Neuronal stem cell (in vitro differentiated cells): ENCODE results near the gene KRT80.

Source experiments
- DNase-seq: peaks from one replicate; pipeline ENCODE4 v3.0.0-alpha.2; 2013; ENCODE audit warnings: low spot score
- H2AFZ ChIP-seq: one replicate; pipeline ENCODE4 v1.6.1; 2013; ENCODE audit warnings: mild to moderate bottlenecking, low read length, inconsistent platforms
- H2AK5ac ChIP-seq: 2 replicates; pipeline ENCODE4 v1.6.1; 2013; ENCODE audit warnings: low read depth, mild to moderate bottlenecking, inconsistent platforms, low read length, moderate library complexity, mixed read lengths
- H2BK120ac ChIP-seq: 2 replicates; pipeline ENCODE4 v1.6.1; 2013; ENCODE audit warnings: low read depth, mild to moderate bottlenecking, inconsistent platforms, low read length, moderate library complexity, mixed read lengths
- H2BK12ac ChIP-seq: one replicate; pipeline ENCODE4 v1.6.1; 2013; ENCODE audit warnings: low read length, inconsistent platforms
- H2BK15ac ChIP-seq: 2 replicates; pipeline ENCODE4 v1.6.1; 2013; ENCODE audit warnings: mild to moderate bottlenecking, low read length, inconsistent platforms, mixed read lengths
- H2BK5ac ChIP-seq: one replicate; pipeline ENCODE4 v1.6.1; 2013; ENCODE audit warnings: inconsistent platforms, mild to moderate bottlenecking, low read length, moderate library complexity
- H3K14ac ChIP-seq: one replicate; pipeline ENCODE4 v1.6.1; 2013; ENCODE audit warnings: low read length, inconsistent platforms
- H3K18ac ChIP-seq: 2 replicates; pipeline ENCODE4 v1.6.1; 2013; ENCODE audit warnings: low read length, inconsistent platforms
- H3K23ac ChIP-seq: 2 replicates; pipeline ENCODE4 v1.6.1; 2013; ENCODE audit warnings: low read depth, mild to moderate bottlenecking, mixed read lengths, low read length, inconsistent platforms; ENCODE audit not compliant: poor library complexity
- H3K27ac ChIP-seq: replicated peaks from 3 replicates; pipeline ENCODE4 v1.5.1; 2013; ENCODE audit warnings: low read length, inconsistent platforms
- H3K27me3 ChIP-seq, 3 experiments: 2 replicates each; pipeline ENCODE4 v1.6.1; 2013; ENCODE audit warnings: low read length in 3 of 3, mild to moderate bottlenecking in 2 of 3, inconsistent platforms in 1 of 3, low read depth in 1 of 3, mixed read lengths in 1 of 3, moderate library complexity in 1 of 3; ENCODE audit not compliant: control insufficient read depth in 3 of 3, insufficient read depth in 3 of 3
- H3K36me3 ChIP-seq, 2 donors: replicated peaks in 1 of 2; 2 replicates each; pipeline ENCODE4 v1.6.1; 2013; ENCODE audit warnings: low read length in 2 of 2; ENCODE audit not compliant: control insufficient read depth in 2 of 2, insufficient read depth in 2 of 2
- H3K4ac ChIP-seq: 2 replicates; pipeline ENCODE4 v1.6.1; 2013; ENCODE audit warnings: inconsistent platforms, mild to moderate bottlenecking, low read length, moderate library complexity
- H3K4me1 ChIP-seq, 2 donors: 1 replicate in 1 of 2; 2 replicates in 1 of 2; pipeline ENCODE4 v1.6.1; 2013; ENCODE audit warnings: low read length in 2 of 2, low read depth in 1 of 2; ENCODE audit not compliant: control insufficient read depth in 2 of 2, insufficient read depth in 1 of 2
- H3K4me2 ChIP-seq: one replicate; pipeline ENCODE4 v1.6.1; 2013; ENCODE audit warnings: mild to moderate bottlenecking, low read length, inconsistent platforms; ENCODE audit not compliant: insufficient read depth, poor library complexity, severe bottlenecking
- H3K4me3 ChIP-seq, 2 donors: 2 replicates each; pipeline ENCODE4 v1.5.1; 2013; ENCODE audit warnings: low read length in 2 of 2, mild to moderate bottlenecking in 2 of 2, inconsistent platforms in 1 of 2, moderate library complexity in 1 of 2
- H3K79me1 ChIP-seq: one replicate; pipeline ENCODE4 v1.6.1; 2013; ENCODE audit warnings: low read depth, mild to moderate bottlenecking, inconsistent platforms, low read length, moderate library complexity
- H3K9ac ChIP-seq: one replicate; pipeline ENCODE4 v1.6.1; 2013; ENCODE audit warnings: mild to moderate bottlenecking, low read depth, low read length, inconsistent platforms; ENCODE audit not compliant: poor library complexity
- H3K9me3 ChIP-seq, 2 donors: replicated peaks in 1 of 2; 2 replicates each; pipeline versions ENCODE3 to v1.6.1; 2013; ENCODE audit warnings: low read length in 2 of 2, mild to moderate bottlenecking in 2 of 2, inconsistent platforms in 1 of 2, low read depth in 1 of 2, mixed read lengths in 1 of 2, moderate library complexity in 1 of 2; ENCODE audit not compliant: control insufficient read depth in 2 of 2, insufficient read depth in 1 of 2
- H4K8ac ChIP-seq: one replicate; pipeline ENCODE4 v1.6.1; 2013; ENCODE audit warnings: low read depth, mild to moderate bottlenecking, inconsistent platforms, low read length, moderate library complexity
- H4K91ac ChIP-seq: one replicate; pipeline ENCODE4 v1.6.1; 2013; ENCODE audit warnings: low read length, low read depth, mild to moderate bottlenecking, inconsistent platforms; ENCODE audit not compliant: poor library complexity
- WGBS, 2 donors: extraction: QIAGEN DNeasy Blood & Tissue Kit; methylation state at CpG; one replicate each; pipeline ENCODE4 v1.1.7; 2013; ENCODE audit warnings: missing lambda C conversion rate in 2 of 2, mixed read lengths in 1 of 2; ENCODE audit not compliant: insufficient read length in 2 of 2, insufficient replicate concordance in 1 of 2; ENCODE audit errors: extremely low coverage in 2 of 2; 5-methylcytosine and 5-hydroxymethylcytosine counted together

Gene KRT80

DNA sequence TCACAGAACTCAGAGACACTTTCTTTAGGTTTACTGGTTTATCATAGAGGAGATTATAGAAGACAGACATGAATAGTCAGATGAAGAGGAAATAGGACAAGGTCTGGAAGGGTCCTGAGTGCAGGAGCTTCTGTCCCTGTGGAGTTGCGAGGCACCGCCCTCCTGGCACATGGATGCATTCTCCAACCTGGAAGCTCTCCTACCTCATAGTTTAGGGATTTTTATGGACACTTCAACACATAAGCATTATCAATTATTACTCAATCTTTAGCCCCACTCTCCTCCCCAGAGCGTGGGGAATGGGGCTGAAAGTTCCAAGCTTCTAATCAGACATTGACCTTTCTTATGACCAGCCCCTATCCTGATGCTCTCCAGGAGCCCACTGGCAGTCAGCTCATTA is 28.7 kb upstream of the KRT80 start:
- H2BK120ac ChIP-seq: no peak overlapping the region
- H4K8ac ChIP-seq: no peak overlapping the region
- WGBS, 2 donors: no CpG with 5 or more reads among the region's 3 CpGs
- H2AK5ac ChIP-seq: no peak overlapping the region
- no peak for DNase-seq
- no peak overlapping the region for H2BK12ac ChIP-seq
- H3K4me3 ChIP-seq: no peak overlapping the region
- no peaks in the 10 kb centered on the region for H3K9me3 ChIP-seq
- no peak overlapping the region for H3K9ac ChIP-seq
- H2BK5ac ChIP-seq: no peak overlapping the region
- H3K18ac ChIP-seq: no peak overlapping the region
- H3K79me1 ChIP-seq: no peaks in the 10 kb centered on the region
- no peak overlapping the region for H3K27ac ChIP-seq
- no peak overlapping the region for H4K91ac ChIP-seq
- H3K4ac ChIP-seq: no peak overlapping the region
- peaks cover 0 to 3% (median 0%) of the 10 kb centered on the region in 3 experiments for H3K27me3 ChIP-seq
- H3K14ac ChIP-seq: no peak overlapping the region
- no peak overlapping the region for H2BK15ac ChIP-seq
- no peaks in the 10 kb centered on the region for H3K36me3 ChIP-seq
- H3K4me2 ChIP-seq: no peak overlapping the region
- no peak overlapping the region for H2AFZ ChIP-seq
- no peak overlapping the region for H3K23ac ChIP-seq
- no peaks in the 10 kb centered on the region for H3K4me1 ChIP-seq

DNA sequence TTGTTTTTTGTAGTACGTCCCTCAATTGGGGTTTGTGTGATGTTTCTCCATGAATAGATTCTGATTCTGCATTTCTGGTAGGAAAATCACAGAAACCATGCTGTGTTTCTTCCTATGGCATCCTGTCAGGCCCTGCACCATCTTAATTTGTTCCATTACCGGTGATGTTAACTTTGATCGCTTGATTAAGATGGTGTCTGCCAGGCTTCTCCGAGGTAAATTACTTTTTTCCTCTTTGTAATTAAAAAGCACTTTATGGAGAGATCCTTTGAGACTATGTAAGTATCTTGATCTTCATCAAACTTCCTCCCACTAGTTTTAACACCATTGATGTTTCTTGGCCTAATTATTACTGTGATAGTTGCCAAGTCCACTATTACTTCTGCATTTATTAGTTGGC is 26.2 kb upstream of the KRT80 start:
- WGBS, 2 donors: no CpG with 5 or more reads among the region's 4 CpGs
- Histone ChIP-seq H4K8ac (no peak overlapping the region), H3K4ac (no peak overlapping the region), H3K4me2 (no peak overlapping the region), H3K4me3 (no peak overlapping the region), H3K18ac (no peak overlapping the region), H3K9me3 (peaks cover 0 to 2% of the 10 kb centered on the region in 2 donors), H2AK5ac (no peak overlapping the region), H4K91ac (no peak overlapping the region), H3K27ac (no peak overlapping the region), H2BK120ac (no peak overlapping the region), H3K14ac (no peak overlapping the region), H3K4me1 (peaks cover 0 to 3% of the 10 kb centered on the region in 2 donors), H3K79me1 (no peaks in the 10 kb centered on the region), H2AFZ (no peak overlapping the region), H3K36me3 (no peaks in the 10 kb centered on the region), H3K9ac (no peak overlapping the region), H3K27me3 (peaks cover 0 to 3% (median 0%) of the 10 kb centered on the region in 3 experiments), H3K23ac (no peak overlapping the region), H2BK5ac (no peak overlapping the region), H2BK12ac (no peak overlapping the region), H2BK15ac (no peak overlapping the region)
- no peak for DNase-seq

DNA sequence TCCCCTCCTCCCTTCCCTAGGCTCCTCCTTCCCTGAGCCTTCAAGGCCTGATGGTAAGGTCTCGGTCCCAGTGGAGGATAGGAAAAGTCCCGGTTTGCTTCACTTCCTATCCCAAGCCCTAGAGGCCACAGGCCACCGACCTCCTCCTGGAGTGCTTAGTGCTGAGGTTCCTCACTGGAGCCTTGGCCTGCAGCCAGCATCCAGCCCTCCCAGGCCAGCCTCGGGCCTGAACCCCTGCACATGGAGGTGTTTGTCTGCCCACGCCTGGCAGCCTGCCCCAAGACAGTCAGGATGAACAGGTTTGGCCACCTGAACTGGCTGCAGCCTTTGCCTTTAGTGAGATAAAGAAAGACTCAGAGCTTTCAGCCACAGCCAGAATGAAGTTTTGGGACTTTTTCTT is 25.4 kb upstream of the KRT80 start:
- H3K4ac ChIP-seq: no peak overlapping the region
- H3K4me3 ChIP-seq: no peak overlapping the region
- H4K8ac ChIP-seq: no peak overlapping the region
- peaks cover 0 to 3% of the 10 kb centered on the region in 2 donors for H3K4me1 ChIP-seq
- no peaks in the 10 kb centered on the region for H3K79me1 ChIP-seq
- no peaks in the 10 kb centered on the region for H3K36me3 ChIP-seq
- peak overlapping the region; percentile 9 for H3K9ac ChIP-seq
- H3K23ac ChIP-seq: peak overlapping the region; percentile 46
- DNase-seq: no peak
- no CpG with 5 or more reads among the region's 5 CpGs for WGBS, 2 donors
- H3K27me3 ChIP-seq: peaks cover 0 to 3% (median 0%) of the 10 kb centered on the region in 3 experiments
- H3K18ac ChIP-seq: no peak overlapping the region
- peaks cover 0 to 2% of the 10 kb centered on the region in 2 donors for H3K9me3 ChIP-seq
- H2BK5ac ChIP-seq: no peak overlapping the region
- no peak overlapping the region for H2BK12ac ChIP-seq
- no peak overlapping the region for H4K91ac ChIP-seq
- H3K27ac ChIP-seq: no peak overlapping the region
- no peak overlapping the region for H2AK5ac ChIP-seq
- H2AFZ ChIP-seq: no peak overlapping the region
- no peak overlapping the region for H3K4me2 ChIP-seq
- H2BK120ac ChIP-seq: no peak overlapping the region
- no peak overlapping the region for H2BK15ac ChIP-seq
- H3K14ac ChIP-seq: peak overlapping the region; percentile 11

DNA sequence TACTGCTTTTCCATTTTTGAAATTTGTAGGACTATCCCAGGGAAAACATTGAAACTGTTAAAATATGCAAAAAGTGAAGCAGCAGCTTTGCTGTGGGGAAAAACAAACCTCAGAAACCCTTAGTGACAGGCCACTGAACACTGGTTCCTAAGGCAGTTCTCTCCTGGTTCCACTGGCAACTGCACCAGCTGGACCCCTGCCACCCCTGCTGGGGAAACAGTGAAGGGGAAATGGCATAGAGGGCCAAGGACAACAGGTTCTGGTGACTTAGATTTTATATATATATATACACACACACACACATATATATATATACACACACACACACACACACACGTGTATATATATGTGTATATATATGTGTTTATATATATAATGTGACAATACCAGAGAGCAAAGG is 25.0 kb upstream of the KRT80 start:
- Histone ChIP-seq H3K4me1 (peaks cover 0 to 3% of the 10 kb centered on the region in 2 donors), H3K18ac (no peak overlapping the region), H3K27me3 (peaks cover 0 to 2% (median 0%) of the 10 kb centered on the region in 3 experiments), H2BK120ac (no peak overlapping the region), H2BK15ac (no peak overlapping the region), H4K91ac (no peak overlapping the region), H3K23ac (no peak overlapping the region), H3K27ac (no peak overlapping the region), H3K9ac (peak overlapping the region; percentile 9), H3K36me3 (no peaks in the 10 kb centered on the region), H2BK12ac (no peak overlapping the region), H2AK5ac (no peak overlapping the region), H3K4me3 (no peak overlapping the region), H3K9me3 (peaks cover 0 to 2% of the 10 kb centered on the region in 2 donors), H3K14ac (no peak overlapping the region), H2AFZ (no peak overlapping the region), H3K79me1 (no peaks in the 10 kb centered on the region), H3K4me2 (no peak overlapping the region), H2BK5ac (no peak overlapping the region), H4K8ac (no peak overlapping the region), H3K4ac (no peak overlapping the region)
- no CpG with 5 or more reads among the region's 1 CpG for WGBS, 2 donors
- no peak for DNase-seq
